DMS79 (cell line): ENCODE data around the gene TMEM161A.
"Not testable (repeated sequence)": the region's sequence is repeated elsewhere in the genome, so short reads cannot be mapped to it uniquely, and the experiment has no call there.

Experiments
- DNase-seq: peaks from one replicate; lab custom pipeline; 2025; lab: John Stamatoyannopoulos, UW

The TMEM161A gene

GRCh38 chr19:19121371-19121770 lies 16.9 kb downstream of the TMEM161A start:
- no peak for DNase-seq

- no peak for DNase-seq
Measured at GRCh38 chr19:19120308-19121231, 17.7 kb downstream of the TMEM161A start.

DNA sequence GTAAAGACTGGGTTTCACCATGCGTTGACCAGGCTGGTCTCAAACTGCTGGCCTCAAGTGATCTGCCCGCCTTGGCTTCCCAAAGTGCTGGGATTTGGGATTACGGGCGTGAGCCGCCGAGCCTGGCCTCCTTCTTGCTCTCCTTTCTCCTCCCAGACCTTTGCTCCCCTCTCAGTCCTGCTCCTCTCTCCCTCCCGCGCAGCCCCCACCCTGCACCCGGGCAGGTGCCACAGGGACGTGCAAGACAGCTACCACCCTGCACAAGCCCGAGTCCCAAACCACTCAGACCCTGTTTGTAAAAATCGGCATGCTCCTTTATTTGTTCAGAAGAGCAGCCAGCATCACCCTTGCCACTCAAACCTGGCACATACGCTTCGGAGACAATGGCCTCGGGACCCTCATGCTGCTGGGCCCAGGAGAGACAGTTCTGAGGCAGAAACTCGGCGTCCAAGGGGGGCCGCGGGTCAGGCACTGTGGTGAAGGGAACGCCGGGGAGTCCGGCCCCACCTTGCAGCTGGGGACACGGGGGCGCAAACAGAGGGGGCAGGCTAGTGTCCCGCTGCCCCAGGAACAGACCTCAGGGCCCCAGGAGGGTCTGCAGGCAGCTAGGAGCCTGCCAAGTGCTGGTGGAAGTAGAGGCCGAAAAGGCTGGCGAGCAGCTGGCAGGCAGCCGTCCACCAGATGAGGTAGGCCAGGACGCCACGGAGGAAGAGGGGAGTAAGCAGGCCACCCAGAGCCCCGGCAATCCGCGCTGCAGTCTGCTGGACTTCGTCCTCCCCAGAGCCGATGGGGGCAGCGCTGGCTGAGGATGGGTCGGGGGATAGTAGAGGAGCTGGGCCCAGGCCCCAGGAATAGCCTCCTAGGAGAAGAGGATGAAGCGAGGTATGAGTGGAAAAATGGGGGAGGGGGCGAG lies 18.7 kb downstream of the TMEM161A start:
- no peak for DNase-seq

- DNase-seq: no peak
Measured at GRCh38 chr19:19115954-19116353, 22.3 kb downstream of the TMEM161A start.

GRCh38 chr19:19113040-19113626 lies 25.1 kb downstream of the TMEM161A start:
- DNase-seq: no peak

- DNase-seq: no peak
Measured at GRCh38 chr19:19111967-19112580, 26.2 kb downstream of the TMEM161A start.

- no peak for DNase-seq
Measured at GRCh38 chr19:19111136-19111835, 27.0 kb downstream of the TMEM161A start.

GRCh38 chr19:19110410-19111135 lies 27.7 kb downstream of the TMEM161A start:
- DNase-seq: no peak

GRCh38 chr19:19109601-19110000 lies 28.7 kb downstream of the TMEM161A start:
- DNase-seq: no peak

- no peak for DNase-seq
Measured at GRCh38 chr19:19107654-19108053, 30.6 kb downstream of the TMEM161A start.

- DNase-seq: not testable (repeated sequence)
Measured at GRCh38 chr19:19106938-19107337, 31.3 kb downstream of the TMEM161A start.

DNA sequence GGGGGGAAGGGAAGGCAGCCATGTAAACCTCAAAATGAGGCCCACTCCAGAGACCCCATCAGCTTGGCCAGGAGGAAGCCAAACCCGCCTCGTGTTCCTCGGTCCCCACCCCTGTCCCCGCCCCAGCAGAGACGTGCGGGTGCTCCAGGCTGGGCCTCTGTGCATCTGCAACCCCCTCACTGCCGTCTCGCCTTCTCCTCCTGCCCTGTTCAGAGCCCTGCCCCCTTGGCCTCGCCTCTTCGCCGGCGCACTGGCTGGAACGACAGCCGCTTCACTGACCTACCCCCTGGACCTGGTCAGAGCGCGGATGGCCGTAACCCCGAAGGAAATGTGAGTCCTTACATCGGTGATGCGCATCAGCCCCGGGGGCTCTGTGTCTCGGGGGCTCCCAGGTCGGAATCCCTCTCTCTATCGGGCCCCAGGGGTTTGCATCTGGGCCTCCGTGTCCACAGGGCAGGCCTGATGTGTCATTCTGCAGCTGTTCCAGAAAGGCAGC lies 32.2 kb downstream of the TMEM161A start:
- no peak for DNase-seq

GRCh38 chr19:19105365-19106055 lies 32.8 kb downstream of the TMEM161A start:
- peak; percentile 79 for DNase-seq

DNA sequence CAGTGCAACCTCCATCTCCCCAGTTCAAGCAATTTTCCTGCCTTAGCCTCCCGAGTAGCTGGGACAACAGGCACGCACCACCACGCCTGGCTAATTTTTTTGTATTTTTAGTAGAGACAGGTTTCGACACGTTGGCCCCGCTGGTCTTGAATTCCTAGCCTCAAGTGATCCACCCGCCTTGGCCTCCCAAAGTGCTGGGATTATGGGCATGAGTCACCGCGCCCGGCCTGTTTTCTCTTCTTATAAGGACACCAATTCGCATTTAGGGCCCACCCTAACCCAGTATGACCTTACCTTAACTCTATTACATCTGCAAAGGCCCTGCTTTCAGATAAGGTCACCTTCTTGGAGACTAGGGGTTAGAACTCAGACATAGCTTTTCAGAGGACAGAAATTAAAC lies 35.1 kb downstream of the TMEM161A start:
- no peak for DNase-seq

DNA sequence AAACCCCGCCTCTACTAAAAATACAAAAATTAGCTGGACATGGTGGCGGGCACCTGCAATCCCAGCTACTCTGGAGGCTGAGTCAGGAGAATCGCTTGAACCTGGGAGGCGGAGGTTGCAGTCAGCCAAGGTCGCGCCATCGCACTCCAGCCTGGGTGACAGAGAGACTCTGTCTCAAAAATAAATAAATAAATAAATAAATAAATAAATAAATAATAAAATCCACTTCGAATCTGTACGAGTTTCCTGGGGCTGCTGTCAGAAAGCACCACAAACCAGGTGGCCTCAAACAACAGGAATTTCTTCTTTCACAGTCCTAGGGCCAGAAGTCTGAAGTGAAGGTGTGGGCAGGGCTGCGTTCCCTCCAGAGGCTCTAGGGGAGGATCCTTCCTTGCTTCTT lies 35.7 kb downstream of the TMEM161A start:
- DNase-seq: not testable (repeated sequence)

DNA sequence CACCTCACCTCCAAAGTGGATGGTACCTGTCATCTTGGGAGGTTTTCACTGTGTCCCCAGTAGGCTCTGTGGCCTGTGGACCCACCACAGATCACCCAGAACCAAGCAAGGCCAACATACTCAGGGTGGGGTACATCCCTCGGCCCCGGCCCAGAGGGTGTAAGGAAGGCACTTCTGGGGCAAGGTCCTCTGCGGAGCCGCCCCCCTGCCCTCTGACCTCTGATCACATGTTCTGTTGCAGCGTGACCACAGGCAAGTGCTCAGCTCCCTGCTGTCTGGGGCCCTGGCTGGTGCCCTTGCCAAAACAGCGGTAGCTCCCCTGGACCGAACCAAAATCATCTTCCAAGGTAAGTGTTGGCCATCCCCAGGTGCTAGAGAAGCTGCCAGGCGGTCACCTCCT lies 36.7 kb downstream of the TMEM161A start:
- no peak for DNase-seq

DNA sequence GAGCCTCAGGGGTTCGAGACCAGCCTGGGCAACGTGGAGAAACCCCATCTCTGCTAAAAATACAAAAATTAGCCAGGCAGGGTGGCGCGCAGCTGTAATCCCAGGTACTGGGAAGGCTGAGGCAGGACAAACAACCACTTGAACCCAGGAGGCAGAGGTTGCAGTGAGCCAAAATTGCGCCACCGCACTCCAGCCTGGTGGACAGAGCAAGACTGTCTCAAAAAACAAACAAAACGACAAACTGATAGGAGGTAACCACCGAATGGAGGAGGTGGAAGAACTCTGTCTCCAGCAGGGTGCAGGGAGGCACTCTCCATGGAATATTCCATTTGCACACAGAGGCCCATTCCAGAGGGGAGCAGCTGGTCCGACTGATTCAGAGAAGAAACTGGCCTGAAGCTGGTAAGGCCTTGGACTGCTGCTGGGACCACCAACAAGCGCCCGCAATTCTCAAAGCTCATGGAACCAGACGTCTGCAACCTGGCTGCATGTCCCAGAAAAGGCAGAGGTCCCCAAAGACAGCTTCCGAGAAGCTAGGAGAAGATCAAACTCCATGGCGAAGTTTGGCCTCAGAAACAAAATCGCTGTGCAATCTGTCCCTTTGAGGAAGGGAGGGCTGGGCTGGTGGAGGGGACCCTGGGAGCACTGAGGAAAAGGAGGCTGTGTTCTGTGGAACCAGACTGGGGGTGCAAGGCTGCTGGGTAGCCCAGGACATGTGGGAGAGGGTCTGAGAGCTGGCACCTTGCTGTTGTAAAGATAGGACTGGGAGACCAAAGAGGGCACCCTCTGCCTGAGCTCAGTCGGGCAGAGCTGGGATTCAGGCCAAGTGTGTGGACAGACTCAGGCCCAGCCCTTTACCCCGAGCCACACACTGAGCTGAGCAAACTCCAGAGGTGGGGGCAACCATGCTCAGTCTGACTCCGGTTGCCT lies 39.3 kb downstream of the TMEM161A start:
- DNase-seq: no peak

GRCh38 chr19:19098084-19098702 lies 40.1 kb downstream of the TMEM161A start:
- no peak for DNase-seq
